HL-60 (cell line): ENCODE measurements around the gene IP6K2.

Experiments used
- DNase-seq, 2 experiments: peaks; one replicate each; pipeline ENCODE4 v3.0.0-alpha.2; 2010 to 2020; ENCODE audit warnings: low read depth in 1 of 2, low spot score in 1 of 2
- H3K27ac ChIP-seq: fragments of 250-450 bp; sonication (Bioruptor Pico); replicated peaks from 2 replicates; pipeline ENCODE4 v1.5.1; 2020; ENCODE audit warnings: mild to moderate bottlenecking, moderate library complexity
- H3K27me3 ChIP-seq: fragments of 250-450 bp; sonication (Bioruptor Pico); 2 replicates; pipeline ENCODE4 v1.5.1; 2021; ENCODE audit warnings: mild to moderate bottlenecking, moderate library complexity; ENCODE audit not compliant: insufficient read depth, poor library complexity, severe bottlenecking
- H3K4me3 ChIP-seq: replicated peaks from 2 replicates; pipeline ENCODE4 v1.5.1; 2011; ENCODE audit warnings: mild to moderate bottlenecking, control low read depth, low read length; ENCODE audit not compliant: insufficient read depth
- GABPA ChIP-seq: IDR thresholded peaks from 2 replicates; pipeline ENCODE4 v1.6.1; 2012; ENCODE audit warnings: low read depth
- POLR2AphosphoS5 ChIP-seq: IDR thresholded peaks from 2 replicates; pipeline ENCODE4 v1.6.1; 2012; ENCODE audit warnings: low read depth
- SPI1 ChIP-seq: IDR thresholded peaks from 2 replicates; pipeline ENCODE4 v1.6.1; 2012; ENCODE audit warnings: low read depth, mild to moderate bottlenecking, borderline replicate concordance
- TF ChIP-seq, protein P1 (sequence below): IDR thresholded peaks from 2 replicates; pipeline ENCODE4 v1.6.1; 2012; ENCODE audit warnings: low read depth; ENCODE audit not compliant: insufficient replicate concordance
- TF ChIP-seq, protein P2 (sequence below): IDR thresholded peaks from one replicate; pipeline ENCODE4 v1.5.1; 2011; ENCODE audit warnings: low read length, control low read depth, inconsistent platforms; ENCODE audit not compliant: insufficient read depth

IP6K2 gene

DNA sequence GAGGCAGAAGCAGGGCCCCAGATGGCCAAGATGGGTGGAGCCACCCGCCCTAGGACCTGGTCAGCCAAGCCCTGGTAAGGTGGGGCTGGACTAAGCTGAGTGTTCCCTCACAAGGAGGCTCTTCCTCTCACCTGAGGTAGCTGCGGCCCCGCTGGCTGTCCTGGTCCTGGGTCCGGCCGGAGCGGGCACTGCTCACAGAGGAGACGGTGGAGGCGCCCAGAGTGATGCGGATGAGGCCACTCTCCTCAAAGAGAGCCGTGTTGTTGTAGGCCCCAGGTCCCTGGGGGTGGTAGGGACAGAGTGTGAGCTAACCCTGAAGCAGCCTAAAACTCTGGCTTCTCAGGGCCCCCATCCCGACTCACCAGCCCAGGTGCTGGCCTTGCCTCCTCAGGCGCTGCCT is 74.4 kb downstream of the IP6K2 start:
- no peaks in the 10 kb centered on the region for H3K27me3 ChIP-seq
- H3K27ac ChIP-seq: no peak overlapping the region
- TF ChIP-seq GABPA (no peak), POLR2AphosphoS5 (no peak), SPI1 (no peak)
- TF ChIP-seq, protein P1, sequence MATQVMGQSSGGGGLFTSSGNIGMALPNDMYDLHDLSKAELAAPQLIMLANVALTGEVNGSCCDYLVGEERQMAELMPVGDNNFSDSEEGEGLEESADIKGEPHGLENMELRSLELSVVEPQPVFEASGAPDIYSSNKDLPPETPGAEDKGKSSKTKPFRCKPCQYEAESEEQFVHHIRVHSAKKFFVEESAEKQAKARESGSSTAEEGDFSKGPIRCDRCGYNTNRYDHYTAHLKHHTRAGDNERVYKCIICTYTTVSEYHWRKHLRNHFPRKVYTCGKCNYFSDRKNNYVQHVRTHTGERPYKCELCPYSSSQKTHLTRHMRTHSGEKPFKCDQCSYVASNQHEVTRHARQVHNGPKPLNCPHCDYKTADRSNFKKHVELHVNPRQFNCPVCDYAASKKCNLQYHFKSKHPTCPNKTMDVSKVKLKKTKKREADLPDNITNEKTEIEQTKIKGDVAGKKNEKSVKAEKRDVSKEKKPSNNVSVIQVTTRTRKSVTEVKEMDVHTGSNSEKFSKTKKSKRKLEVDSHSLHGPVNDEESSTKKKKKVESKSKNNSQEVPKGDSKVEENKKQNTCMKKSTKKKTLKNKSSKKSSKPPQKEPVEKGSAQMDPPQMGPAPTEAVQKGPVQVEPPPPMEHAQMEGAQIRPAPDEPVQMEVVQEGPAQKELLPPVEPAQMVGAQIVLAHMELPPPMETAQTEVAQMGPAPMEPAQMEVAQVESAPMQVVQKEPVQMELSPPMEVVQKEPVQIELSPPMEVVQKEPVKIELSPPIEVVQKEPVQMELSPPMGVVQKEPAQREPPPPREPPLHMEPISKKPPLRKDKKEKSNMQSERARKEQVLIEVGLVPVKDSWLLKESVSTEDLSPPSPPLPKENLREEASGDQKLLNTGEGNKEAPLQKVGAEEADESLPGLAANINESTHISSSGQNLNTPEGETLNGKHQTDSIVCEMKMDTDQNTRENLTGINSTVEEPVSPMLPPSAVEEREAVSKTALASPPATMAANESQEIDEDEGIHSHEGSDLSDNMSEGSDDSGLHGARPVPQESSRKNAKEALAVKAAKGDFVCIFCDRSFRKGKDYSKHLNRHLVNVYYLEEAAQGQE: no peak
- TF ChIP-seq, protein P2, sequence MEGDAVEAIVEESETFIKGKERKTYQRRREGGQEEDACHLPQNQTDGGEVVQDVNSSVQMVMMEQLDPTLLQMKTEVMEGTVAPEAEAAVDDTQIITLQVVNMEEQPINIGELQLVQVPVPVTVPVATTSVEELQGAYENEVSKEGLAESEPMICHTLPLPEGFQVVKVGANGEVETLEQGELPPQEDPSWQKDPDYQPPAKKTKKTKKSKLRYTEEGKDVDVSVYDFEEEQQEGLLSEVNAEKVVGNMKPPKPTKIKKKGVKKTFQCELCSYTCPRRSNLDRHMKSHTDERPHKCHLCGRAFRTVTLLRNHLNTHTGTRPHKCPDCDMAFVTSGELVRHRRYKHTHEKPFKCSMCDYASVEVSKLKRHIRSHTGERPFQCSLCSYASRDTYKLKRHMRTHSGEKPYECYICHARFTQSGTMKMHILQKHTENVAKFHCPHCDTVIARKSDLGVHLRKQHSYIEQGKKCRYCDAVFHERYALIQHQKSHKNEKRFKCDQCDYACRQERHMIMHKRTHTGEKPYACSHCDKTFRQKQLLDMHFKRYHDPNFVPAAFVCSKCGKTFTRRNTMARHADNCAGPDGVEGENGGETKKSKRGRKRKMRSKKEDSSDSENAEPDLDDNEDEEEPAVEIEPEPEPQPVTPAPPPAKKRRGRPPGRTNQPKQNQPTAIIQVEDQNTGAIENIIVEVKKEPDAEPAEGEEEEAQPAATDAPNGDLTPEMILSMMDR: no peak
- H3K4me3 ChIP-seq: no peak overlapping the region
- DNase-seq: no peak

DNA sequence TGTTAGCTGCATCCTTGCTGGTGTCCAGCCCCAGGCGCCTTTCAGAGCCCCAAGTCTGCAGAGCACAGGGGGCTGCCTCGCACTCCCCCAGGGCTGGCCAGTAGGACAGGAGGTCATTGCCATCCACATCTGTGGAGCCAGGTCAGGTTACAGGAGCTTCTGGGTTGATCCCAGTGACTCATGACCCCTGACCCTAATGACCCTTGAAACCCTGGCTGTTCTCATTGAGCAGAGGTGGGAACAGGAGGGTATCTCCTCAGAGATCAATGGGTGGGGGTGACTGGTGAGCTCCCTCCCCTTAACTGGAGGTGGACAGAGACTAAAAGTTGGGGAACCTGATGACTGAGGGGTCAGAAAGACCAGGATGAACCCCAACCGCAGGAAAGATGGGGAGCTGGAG is 75.6 kb downstream of the IP6K2 start:
- Histone ChIP-seq H3K27me3 (no peaks in the 10 kb centered on the region), H3K4me3 (no peak overlapping the region), H3K27ac (no peak overlapping the region)
- DNase-seq: no peak
- TF ChIP-seq SPI1 (no peak), GABPA (no peak), POLR2AphosphoS5 (no peak)
- TF ChIP-seq, protein P2: no peak
- TF ChIP-seq, protein P1: no peak

DNA sequence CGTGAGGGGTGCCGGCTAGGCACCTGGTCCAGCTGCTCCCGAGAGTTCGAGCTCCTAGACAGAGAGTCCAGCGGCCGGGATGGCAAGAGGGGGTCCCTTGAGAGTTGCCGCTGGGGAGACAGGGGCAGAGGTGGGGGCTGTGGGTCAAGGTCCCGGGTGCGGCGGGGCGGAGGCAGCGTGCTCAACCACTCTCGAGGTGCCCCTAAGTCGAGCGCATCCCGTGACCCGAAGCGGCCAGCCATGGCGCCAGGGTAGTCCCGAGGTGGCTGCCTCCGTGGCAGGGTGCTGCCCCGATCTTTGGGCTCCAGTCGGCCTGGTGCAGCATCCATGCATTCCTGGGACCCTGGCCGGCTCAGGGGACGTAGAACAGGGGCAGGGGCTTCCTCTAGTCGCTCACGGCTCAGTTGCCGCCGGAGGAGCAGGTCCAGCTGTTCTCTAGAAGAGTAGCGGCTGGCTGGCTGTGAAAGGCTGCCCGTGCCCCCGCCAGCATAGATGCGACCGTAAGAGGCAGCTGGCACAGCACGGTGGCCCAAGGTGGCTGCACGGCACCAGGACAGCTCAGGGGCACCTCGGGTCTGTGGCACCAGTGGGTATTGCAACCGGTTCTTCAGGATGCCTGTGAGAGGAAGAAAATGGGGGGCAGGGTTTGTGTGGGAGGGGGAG is 76.9 kb downstream of the IP6K2 start:
- no peak overlapping the region for H3K27ac ChIP-seq
- no peaks in the 10 kb centered on the region for H3K27me3 ChIP-seq
- H3K4me3 ChIP-seq: no peak overlapping the region
- TF ChIP-seq, protein P2: no peak
- TF ChIP-seq GABPA: no peak
- no peak for TF ChIP-seq POLR2AphosphoS5
- TF ChIP-seq, protein P1: no peak
- no peak for DNase-seq
